Liver (tissue), 9 donors: ENCODE data around the gene ITGA8. TPM values are rescaled to one million over a fixed set of nuclear protein-coding genes. Genes with fewer than 3 reads are reported as not detected.

ENCODE experiments used
- DNase-seq: peaks from one replicate; pipeline ENCODE4 v3.0.0-alpha.2; 2017; ENCODE audit warnings: low spot score
- H3K27ac ChIP-seq, 2 donors: one replicate each; pipeline ENCODE4 v1.7.0; 2013; ENCODE audit warnings: inconsistent platforms in 2 of 2, low read length in 2 of 2, control low read depth in 1 of 2, low read depth in 1 of 2, mild to moderate bottlenecking in 1 of 2
- H3K27me3 ChIP-seq, 4 donors: one replicate each; pipeline versions ENCODE4 v1.6.1 to v1.7.0; 2013; ENCODE audit warnings: low read length in 3 of 4, inconsistent platforms in 1 of 4, mild to moderate bottlenecking in 1 of 4, moderate library complexity in 1 of 4; ENCODE audit not compliant: control insufficient read depth in 4 of 4, insufficient read depth in 4 of 4
- H3K36me3 ChIP-seq, 4 donors: one replicate each; pipeline versions ENCODE4 v1.6.1 to v1.7.0; 2013; ENCODE audit warnings: low read length in 3 of 4, mild to moderate bottlenecking in 3 of 4, low read depth in 1 of 4, moderate library complexity in 1 of 4; ENCODE audit not compliant: control insufficient read depth in 4 of 4, insufficient read depth in 3 of 4
- H3K4me1 ChIP-seq, 4 donors: one replicate each; pipeline versions ENCODE4 v1.6.1 to v1.7.0; 2013; ENCODE audit warnings: low read length in 3 of 4, mild to moderate bottlenecking in 3 of 4, moderate library complexity in 1 of 4; ENCODE audit not compliant: control insufficient read depth in 4 of 4, insufficient read depth in 4 of 4
- H3K4me3 ChIP-seq, 3 donors: one replicate each; pipeline versions ENCODE4 v1.6.1 to v1.7.0; 2013; ENCODE audit warnings: low read length in 3 of 3, control low read depth in 1 of 3, low read depth in 1 of 3, mild to moderate bottlenecking in 1 of 3
- H3K9ac ChIP-seq, 2 donors: one replicate each; pipeline ENCODE4 v1.7.0; 2013; ENCODE audit warnings: low read length in 2 of 2, mild to moderate bottlenecking in 2 of 2, moderate library complexity in 2 of 2, control low read depth in 1 of 2, low read depth in 1 of 2
- H3K9me3 ChIP-seq, 4 donors: one replicate each; pipeline versions ENCODE4 v1.6.1 to v1.7.0; 2013; ENCODE audit warnings: low read length in 3 of 4; ENCODE audit not compliant: control insufficient read depth in 4 of 4
- EGR1 ChIP-seq, 2 donors: IDR thresholded peaks; 2 replicates each; pipeline ENCODE4 v1.6.1; 2016 to 2018; ENCODE audit warnings: antibody characterized with exemption in 2 of 2, low read depth in 2 of 2
- FOXA2 ChIP-seq: IDR thresholded peaks from 2 replicates; pipeline ENCODE4 v1.6.1; 2016; ENCODE audit warnings: antibody characterized with exemption
- GABPA ChIP-seq, 2 donors: IDR thresholded peaks in 1 of 2; conservative IDR thresholded peaks in 1 of 2; 2 replicates each; pipeline ENCODE4 v1.6.1; 2016; ENCODE audit warnings: antibody characterized with exemption in 2 of 2, mild to moderate bottlenecking in 1 of 2, moderate library complexity in 1 of 2
- HNF4A ChIP-seq, 2 donors: conservative IDR thresholded peaks; 2 replicates each; pipeline ENCODE4 v1.6.1; 2016; ENCODE audit warnings: antibody characterized with exemption in 2 of 2, mild to moderate bottlenecking in 2 of 2
- HNF4G ChIP-seq: IDR thresholded peaks from 2 replicates; pipeline ENCODE4 v1.6.1; 2016; ENCODE audit warnings: antibody characterized with exemption
- JUND ChIP-seq, 2 donors: IDR thresholded peaks; 2 replicates each; pipeline ENCODE4 v1.6.1; 2016; ENCODE audit warnings: antibody characterized with exemption in 2 of 2
- NR2F2 ChIP-seq: IDR thresholded peaks from 2 replicates; pipeline ENCODE4 v1.6.1; 2016; ENCODE audit warnings: antibody characterized with exemption
- RAD21 ChIP-seq, 2 donors: IDR thresholded peaks; 2 replicates each; pipeline ENCODE4 v1.6.1; 2016; ENCODE audit warnings: antibody characterized with exemption in 2 of 2, mild to moderate bottlenecking in 2 of 2
- RXRA ChIP-seq, 2 donors: IDR thresholded peaks; 2 replicates each; pipeline ENCODE4 v1.6.1; 2017 to 2018; ENCODE audit warnings: antibody characterized with exemption in 2 of 2, mild to moderate bottlenecking in 1 of 2
- SP1 ChIP-seq: IDR thresholded peaks from 2 replicates; pipeline ENCODE4 v1.6.1; 2018; ENCODE audit warnings: antibody characterized with exemption, mild to moderate bottlenecking
- TAF1 ChIP-seq: conservative IDR thresholded peaks from 2 replicates; pipeline ENCODE4 v1.6.1; 2016; ENCODE audit warnings: antibody characterized with exemption, mild to moderate bottlenecking
- WGBS: extraction: QIAGEN DNeasy Blood & Tissue Kit; methylation state at CpG from one replicate; pipeline ENCODE4 v1.1.7; 2013; 5-methylcytosine and 5-hydroxymethylcytosine counted together
- polyA plus RNA-seq, 2 donors: library from polyadenylated mRNA; stranded (reverse) in 1 of 2; unstranded in 1 of 2; fragments of 200-250 nt in 1 of 2; fragments of >200 nt in 1 of 2; fragmentation: Nextera tagmentation in 1 of 2; extraction: Ambion mirVana in 1 of 2; gene quantifications; one replicate each; pipeline versions ENCODE4 v1.2.1 to v1.2.3, GENCODE V29; 2013 to 2015
- total RNA-seq, 2 donors: library from RNA; depleted of rRNA; stranded (reverse); fragments of >200 nt; gene quantifications; one replicate each; pipeline ENCODE4 v1.2.3, GENCODE V29; 2014
- TF ChIP-seq, protein P1 (sequence below): fragments of 150-350 bp; IDR thresholded peaks from 2 replicates; pipeline ENCODE4 v1.5.1; 2017; ENCODE audit warnings: improper control_type of control experiment, low read depth, low read length; ENCODE audit not compliant: missing input control
- TF ChIP-seq, protein P2 (sequence below): IDR thresholded peaks from 2 replicates; pipeline ENCODE4 v1.6.1; 2016; ENCODE audit warnings: antibody characterized with exemption
- TF ChIP-seq, protein P3 (sequence below): IDR thresholded peaks from 2 replicates; pipeline ENCODE4 v1.6.1; 2016; ENCODE audit warnings: antibody characterized with exemption
- donor health status: healthy.
- donor health status: healthy.
- donor health status: healthy.
- donor health status: healthy.
- donor health status: healthy.

The ITGA8 gene
- total and polyA plus RNA-seq, 4 donors, result 0.06 to 1.0 (median 0.60) TPM

DNA sequence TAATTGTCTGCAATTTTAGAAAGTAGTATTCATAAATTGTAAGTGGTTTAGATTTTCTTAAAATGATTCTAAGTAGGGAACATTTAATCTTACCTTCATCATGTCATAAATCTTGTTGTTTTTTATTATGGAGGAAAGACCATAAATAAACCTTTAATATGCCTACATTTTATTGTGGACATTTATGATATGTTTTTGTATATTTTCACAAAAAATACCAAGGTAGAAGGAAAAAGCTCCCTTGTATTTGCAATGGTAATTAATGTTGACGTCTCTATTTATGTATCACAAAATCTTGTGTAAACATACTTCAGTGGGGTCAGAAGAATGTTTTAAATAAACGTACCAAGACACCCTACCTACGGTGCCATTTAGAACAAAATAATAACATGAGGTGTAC, 193.0 kb downstream of the ITGA8 start (continued):
- TF ChIP-seq, protein P1, sequence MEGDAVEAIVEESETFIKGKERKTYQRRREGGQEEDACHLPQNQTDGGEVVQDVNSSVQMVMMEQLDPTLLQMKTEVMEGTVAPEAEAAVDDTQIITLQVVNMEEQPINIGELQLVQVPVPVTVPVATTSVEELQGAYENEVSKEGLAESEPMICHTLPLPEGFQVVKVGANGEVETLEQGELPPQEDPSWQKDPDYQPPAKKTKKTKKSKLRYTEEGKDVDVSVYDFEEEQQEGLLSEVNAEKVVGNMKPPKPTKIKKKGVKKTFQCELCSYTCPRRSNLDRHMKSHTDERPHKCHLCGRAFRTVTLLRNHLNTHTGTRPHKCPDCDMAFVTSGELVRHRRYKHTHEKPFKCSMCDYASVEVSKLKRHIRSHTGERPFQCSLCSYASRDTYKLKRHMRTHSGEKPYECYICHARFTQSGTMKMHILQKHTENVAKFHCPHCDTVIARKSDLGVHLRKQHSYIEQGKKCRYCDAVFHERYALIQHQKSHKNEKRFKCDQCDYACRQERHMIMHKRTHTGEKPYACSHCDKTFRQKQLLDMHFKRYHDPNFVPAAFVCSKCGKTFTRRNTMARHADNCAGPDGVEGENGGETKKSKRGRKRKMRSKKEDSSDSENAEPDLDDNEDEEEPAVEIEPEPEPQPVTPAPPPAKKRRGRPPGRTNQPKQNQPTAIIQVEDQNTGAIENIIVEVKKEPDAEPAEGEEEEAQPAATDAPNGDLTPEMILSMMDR, result no peak
- TF ChIP-seq EGR1 (IDR thresholded peaks at IDR 0.05; ENCODE audit: low read depth in 2 of 2) (no peak), NR2F2 (no peak)

DNA sequence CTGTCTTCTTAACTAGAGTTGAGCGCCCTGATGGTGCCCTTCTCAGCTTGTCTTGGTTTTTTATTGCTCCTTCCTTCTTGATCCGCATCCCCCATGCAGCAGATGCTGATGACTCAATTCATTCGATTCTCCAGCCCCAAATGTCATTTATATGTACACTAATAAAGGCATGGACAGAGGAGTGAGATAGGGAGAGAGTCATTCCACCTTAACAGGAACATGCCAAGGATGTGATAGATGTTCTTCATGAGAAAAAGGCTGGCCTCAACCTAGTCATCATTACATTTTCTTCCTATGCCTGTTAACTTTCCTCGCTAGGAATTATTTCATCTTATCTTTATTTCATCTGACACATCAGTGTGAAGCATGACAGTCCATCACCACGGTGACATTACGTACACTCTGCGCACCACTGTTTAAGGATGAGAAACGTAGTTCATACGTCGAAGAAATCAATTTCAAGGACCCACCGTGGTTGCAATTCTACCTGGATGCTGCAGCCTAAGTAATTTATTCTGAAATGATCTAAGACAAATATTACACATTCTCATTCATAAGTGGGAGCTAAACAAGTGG, 198.3 kb downstream of the ITGA8 start:
- Histone ChIP-seq H3K36me3 (no peaks in the 10 kb centered on the region), H3K9me3 (no peaks in the 10 kb centered on the region), H3K27ac (no peak overlapping the region), H3K9ac (no peak overlapping the region), H3K4me1 (no peaks in the 10 kb centered on the region), H3K27me3 (peaks cover 0 to 4% (median 0%) of the 10 kb centered on the region in 4 donors), H3K4me3 (no peak overlapping the region)
- TF ChIP-seq, protein P2, sequence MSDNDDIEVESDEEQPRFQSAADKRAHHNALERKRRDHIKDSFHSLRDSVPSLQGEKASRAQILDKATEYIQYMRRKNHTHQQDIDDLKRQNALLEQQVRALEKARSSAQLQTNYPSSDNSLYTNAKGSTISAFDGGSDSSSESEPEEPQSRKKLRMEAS, result no peak
- TF ChIP-seq HNF4A (conservative IDR thresholded peaks at IDR 0.05), result no peak
- 77% methylated on average over 11 of the region's 11 CpGs for whole genome bisulfite sequencing
- no peak for DNase-seq

DNA sequence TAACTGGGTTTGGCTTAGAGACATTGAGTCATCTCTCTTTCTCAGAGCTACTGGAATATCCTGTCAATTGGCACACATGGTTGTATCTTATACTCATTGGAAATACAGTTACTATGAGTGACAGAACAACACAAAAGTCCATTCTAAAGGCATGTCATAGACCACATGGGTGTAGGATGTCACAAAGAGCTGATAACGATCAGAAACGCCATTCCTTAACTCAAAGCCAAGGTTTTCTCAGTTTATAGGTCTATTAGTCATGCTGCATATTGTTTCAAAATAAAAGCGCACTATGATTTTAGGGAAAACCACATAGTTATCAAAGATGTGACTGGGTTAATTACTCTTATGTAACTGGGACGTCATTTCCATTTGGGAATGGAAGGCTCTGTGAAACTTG, 201.5 kb downstream of the ITGA8 start:
- TF ChIP-seq JUND (IDR thresholded peaks at IDR 0.05) (no peak), RXRA (IDR thresholded peaks at IDR 0.05) (no peak), FOXA2 (no peak), EGR1 (IDR thresholded peaks at IDR 0.05; ENCODE audit: low read depth in 2 of 2) (no peak), SP1 (no peak), TAF1 (no peak), HNF4A (conservative IDR thresholded peaks at IDR 0.05) (no peak), HNF4G (no peak), GABPA (IDR thresholded peaks at IDR 0.05 in 1 of 2, conservative IDR thresholded peaks at IDR 0.05 in 1 of 2) (no peak), RAD21 (IDR thresholded peaks at IDR 0.05) (no peak)
- TF ChIP-seq, protein P2, result no peak
- TF ChIP-seq, protein P3, sequence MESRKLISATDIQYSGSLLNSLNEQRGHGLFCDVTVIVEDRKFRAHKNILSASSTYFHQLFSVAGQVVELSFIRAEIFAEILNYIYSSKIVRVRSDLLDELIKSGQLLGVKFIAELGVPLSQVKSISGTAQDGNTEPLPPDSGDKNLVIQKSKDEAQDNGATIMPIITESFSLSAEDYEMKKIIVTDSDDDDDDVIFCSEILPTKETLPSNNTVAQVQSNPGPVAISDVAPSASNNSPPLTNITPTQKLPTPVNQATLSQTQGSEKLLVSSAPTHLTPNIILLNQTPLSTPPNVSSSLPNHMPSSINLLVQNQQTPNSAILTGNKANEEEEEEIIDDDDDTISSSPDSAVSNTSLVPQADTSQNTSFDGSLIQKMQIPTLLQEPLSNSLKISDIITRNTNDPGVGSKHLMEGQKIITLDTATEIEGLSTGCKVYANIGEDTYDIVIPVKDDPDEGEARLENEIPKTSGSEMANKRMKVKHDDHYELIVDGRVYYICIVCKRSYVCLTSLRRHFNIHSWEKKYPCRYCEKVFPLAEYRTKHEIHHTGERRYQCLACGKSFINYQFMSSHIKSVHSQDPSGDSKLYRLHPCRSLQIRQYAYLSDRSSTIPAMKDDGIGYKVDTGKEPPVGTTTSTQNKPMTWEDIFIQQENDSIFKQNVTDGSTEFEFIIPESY, result no peak
- Histone ChIP-seq H3K4me3 (no peak overlapping the region), H3K27ac (no peak overlapping the region), H3K9ac (no peak overlapping the region), H3K36me3 (no peaks in the 10 kb centered on the region), H3K4me1 (no peaks in the 10 kb centered on the region), H3K9me3 (no peaks in the 10 kb centered on the region), H3K27me3 (peaks cover 0 to 2% (median 0%) of the 10 kb centered on the region in 4 donors)
- whole genome bisulfite sequencing, result 53% methylated on average over 4 of the region's 4 CpGs
- no peak for DNase-seq
